ENCODE measurements around the gene UST.
A peak's percentile ranks its signal among the peaks of the same experiment; 100 is the strongest.
"Not testable (repeated sequence)": the region's sequence is repeated elsewhere in the genome, so short reads cannot be mapped to it uniquely, and the experiment has no call there.

UST gene

DNA sequence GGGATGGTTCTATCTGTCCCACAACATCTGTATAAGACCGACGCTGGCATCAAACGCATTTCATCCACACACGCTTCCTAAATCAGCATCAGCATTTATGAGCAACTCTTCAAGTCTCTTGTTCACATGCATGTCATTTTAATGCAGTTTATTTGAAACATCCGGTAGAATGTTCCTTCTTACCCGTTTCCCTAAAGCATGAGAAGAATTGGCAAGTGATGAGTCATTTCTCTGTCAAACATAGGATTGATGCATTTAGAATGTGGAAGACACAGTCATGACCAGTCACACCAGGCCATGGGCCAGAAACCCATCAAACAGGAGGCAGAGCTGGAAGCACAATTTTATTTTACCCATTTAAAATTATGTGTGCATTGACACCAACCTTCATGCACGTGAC, 122.8 kb downstream of the UST start:
- DNase-seq: peak; percentile 96

DNA sequence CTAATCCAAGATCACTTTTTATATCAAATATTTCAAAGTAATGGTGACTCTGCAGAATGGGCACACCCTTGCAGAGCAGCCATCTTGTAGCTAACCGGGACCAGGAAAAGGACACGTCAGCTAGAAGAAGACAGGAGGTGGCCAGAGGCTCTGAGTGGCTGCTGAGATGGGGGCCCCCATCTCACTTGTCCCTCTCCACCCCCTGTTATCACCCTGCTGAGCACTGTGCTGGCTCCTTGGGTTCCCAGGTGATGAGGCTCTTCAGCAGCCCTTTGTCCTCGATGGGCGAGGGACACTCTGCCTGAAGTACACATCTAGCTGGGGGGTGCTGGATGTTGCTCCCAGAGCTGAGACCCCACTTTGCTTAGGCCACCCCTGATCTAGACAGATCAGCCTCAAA, 126.3 kb downstream of the UST start:
- no peak for DNase-seq

DNA sequence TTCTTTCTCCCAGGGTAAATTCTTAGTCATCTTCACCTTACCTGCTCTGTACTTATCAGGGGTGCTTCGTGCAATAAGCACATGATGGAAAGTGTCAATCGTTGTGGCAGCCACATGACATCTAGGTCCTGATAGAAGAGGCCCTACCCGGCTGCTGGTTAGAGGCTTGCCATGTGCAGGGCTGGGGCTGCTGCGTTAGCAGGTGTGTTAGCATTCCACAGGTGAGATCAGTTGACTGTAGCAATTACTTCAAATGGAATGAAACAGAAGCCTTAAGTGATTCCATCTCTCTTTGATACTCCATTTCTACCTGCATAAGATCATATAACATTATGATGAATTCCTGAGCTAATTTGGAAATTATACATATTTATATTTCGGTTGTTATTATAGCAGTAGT, 127.0 kb downstream of the UST start:
- DNase-seq: no peak

DNA sequence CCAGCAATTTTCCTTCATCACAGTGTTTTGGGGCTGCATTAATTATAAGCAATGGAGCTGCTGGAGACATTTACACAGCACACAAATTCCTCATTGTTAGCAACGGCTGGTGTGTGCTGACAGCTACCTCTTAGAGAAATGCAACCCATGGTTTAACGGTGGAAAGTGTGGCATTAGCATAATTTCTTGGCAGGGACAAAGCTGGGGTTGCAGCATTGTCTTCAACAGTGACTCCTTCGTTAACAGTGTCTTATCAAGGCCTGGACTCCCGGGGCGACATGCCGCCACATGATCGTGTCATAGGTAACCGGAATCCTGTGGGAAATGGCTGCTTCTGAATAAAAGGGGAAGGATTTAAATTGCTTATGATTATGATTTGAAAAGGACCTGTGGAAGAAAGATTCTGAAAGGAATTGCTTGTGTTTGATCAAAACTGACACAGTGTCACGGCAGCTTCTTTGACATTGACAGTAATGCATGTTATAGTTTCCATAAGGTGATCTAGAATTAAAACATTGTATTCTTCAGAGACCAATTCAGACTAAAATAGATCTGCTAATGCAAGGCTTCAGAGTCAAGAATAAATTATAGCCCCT, 128.0 kb downstream of the UST start:
- peak; percentile 42 for DNase-seq

DNA sequence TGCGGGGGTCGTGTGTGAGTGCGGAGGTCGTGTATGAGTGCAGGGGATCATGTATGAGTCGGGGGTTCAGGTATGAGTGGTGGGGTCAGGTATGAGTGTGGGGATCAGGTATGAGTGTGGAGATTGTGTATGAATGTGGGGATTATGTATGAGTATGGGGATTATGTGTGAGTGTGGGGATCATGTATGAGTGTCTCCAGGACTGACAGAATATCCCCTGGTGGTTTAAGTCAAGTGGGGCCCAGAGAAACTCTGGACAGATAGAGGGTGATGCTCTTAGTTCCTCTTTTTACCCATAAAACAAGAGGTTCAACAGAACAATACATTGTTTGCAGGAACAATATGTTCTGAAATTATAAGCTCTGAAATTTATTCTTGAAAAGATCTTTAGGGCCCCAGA, 131.9 kb downstream of the UST start:
- no peak for DNase-seq

DNA sequence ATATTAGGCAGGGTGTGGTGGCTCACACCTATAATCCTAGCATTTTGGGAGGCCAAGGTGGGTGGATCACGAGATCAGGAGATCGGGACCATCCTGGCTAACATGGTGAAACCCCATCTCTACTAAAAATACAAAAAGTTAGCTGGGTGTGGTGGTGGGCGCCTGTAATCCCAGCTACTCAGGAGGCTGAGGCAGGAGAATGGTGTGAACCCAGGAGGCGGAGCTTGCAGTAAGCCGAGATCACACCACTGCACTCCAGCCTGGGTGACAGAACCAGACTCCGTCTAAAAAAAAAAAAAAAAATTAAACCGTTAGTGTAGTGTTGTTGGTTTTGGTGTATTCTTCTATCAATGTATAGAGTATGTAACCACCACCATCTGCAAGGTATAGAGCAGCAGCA, 133.9 kb downstream of the UST start:
- DNase-seq: not testable (repeated sequence)

DNA sequence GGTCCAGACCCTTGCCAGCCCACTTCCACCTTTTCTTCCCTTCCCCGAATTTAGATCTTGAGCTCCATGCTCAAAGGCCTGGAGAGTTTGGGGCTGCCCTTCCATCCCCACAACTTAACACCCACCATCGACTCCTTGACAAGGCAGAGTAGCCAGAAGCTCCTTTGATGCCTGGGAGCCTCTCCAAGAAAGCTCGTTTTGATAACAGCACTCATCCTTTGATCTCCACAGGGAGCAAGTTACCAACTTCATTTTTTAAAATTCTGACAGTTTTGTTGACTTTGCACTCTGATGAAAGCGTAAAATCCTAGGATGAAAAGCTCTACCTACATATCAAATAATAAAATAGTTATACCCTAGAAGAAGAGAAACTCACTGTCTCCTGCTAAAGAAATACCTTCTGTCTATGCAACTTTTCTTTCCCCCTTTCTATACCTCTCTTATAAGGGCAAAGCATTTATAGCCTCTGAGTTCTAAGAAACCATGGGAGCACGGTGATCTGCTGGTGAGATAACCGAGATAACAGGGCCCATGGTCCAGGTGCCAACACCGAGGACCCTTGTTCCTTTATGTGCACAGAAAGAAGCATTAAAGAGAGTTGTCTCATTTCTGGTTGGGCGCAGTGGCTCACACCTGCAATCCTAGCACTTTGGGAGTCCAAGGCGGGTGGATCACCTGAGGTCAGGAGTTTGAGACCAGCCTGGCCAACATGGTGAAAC, 134.9 kb downstream of the UST start:
- DNase-seq: no peak

DNA sequence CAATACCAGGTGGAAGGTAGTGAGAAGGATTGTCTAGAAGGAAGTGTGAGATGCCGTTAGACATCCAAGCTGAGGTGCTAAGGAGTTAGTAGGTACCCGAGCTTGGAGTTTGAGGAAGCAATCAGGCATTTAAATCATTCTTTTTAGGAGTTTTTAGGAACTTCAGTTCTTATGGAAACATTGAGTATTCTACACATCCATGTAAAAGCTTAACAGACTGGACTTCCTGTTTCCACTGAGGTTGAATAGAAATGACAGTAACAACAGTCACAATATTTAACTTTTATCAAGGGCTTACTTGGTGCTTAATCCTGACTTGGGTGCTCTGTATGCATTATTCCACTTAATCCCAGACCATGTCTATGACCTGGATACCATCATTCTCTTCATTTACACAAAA, 136.4 kb downstream of the UST start:
- no peak for DNase-seq

DNA sequence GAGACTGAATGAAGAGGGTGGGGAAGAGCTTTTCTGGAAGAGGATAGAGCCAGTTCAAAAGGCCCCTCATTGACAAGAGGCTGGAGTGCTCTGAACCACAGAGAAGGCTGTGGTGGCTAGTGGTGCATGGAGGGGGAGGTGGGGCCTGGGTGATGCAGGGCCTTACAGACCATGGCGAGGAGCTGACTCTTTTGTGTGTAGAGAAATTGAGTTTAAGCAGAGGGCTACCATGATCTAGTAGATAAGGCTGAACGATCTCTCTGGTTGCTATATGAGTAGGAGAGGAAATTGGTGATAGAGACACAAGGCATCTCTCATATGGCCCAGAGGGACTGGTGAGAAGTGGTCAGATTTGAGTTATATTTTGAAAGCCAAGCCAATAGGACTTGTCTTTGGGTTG, 137.6 kb downstream of the UST start:
- DNase-seq: no peak

DNA sequence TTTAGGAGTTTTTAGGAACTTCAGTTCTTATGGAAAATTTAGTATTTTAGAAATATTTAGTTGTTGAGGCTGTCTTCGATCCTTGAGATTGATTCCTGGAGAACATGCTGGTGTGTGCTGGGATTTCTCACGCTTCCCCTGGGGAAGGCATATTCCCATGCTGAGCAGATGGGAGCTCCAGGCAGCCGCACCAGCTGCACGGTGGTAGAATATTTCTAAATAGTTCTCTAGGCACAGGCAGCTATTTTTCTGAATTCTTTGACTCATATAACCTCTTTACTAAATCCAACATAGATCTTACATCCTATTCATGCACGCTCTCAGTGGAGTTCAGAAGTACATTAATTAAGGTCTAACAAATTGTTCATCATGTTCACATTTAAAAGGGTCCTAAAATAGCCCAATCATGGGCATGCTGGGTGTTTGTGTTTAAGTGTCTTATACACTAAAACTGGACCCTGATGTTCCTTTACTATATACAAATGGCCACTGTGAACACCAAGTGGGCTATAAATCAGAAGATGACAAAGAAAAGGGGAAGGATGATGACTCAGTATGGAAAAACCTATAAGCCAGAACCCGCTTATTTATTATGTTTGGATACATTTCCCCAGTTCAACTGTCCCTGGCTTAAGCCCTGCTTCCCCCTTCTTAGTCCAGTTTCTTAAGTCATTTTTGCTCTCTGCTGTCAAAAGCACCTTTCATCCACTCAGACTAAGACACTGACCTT, 138.5 kb downstream of the UST start:
- DNase-seq: peak; percentile 75

DNA sequence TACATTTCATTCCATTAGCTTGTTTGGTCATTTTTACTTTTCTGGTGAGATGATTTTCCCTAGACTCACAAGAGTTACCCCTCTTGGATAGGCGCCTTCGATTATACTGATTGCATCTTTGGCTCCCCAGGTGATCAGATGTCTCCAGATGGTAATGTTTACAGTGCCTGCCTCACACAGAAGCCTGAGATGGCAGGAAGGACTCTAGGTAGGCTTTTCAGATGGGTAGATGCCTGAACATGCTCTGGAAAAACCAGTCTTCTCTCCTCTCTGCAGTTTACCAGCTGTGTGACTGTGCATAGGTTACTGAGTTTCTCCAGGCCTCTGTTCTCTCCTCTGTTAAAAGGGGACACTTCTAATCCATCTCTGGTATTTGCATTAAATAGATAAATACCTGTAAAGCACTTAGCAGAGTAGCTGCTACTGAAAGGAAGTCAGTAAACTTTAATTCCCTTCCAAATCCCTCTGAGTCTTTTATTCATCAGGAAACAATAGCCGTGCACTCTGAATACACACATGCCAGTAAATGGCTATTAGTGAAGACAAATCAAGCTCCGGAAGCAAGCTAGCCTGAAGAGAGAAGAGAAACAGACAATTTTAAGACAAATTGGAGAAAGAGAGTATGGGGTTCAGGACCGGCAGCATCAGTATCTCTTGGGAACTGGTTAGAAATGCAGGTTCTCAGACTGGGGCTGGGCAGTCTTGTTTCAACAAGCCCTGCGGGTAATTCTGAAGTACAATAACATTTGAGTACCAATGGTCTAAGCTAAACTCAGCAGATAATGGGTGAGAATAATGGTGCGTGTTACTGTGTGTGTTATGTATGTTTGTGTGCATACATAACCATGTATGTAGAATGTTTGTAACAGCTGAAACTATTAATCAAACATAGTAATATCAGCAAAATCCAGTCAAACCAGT, 139.4 kb downstream of the UST start:
- DNase-seq: no peak

DNA sequence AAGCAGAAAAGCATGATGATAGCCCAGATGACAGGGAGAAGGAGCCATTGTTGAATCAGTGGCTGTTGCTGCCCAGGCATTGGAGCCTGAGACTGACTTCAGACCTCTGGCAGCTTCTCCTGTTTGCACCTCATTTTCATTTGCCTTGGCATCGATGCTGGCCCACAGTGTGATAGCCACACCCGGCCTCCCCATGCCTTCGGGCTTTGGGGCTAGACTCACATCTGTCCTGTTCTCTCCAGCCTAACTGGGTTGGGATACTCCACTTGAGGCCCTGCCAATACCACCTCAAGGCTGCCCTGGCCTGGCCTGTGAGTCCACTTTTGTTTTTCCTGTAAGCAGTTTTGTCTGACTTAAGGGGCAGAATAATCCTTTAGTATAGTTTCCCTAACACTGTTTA, 140.4 kb downstream of the UST start:
- DNase-seq: no peak

DNA sequence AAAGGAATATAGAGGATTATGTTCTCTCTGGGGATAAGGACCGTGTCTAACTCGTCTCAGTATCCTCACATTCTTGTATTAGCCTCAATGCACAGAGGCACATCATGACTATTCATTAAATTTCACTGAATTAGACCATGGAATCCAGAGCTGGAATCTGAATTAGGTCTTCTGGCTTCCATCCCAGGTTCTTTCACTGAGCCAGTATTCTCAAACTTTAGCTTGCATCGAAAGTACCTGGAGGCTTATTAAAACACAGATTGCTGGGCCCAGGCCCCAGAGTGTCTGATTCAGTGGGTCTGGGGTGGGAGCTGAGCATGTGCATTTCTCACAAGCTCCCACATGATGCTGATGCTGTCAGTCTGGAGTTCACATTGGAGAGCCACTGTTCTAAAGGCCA, 142.0 kb downstream of the UST start:
- peak; percentile 50 for DNase-seq

DNA sequence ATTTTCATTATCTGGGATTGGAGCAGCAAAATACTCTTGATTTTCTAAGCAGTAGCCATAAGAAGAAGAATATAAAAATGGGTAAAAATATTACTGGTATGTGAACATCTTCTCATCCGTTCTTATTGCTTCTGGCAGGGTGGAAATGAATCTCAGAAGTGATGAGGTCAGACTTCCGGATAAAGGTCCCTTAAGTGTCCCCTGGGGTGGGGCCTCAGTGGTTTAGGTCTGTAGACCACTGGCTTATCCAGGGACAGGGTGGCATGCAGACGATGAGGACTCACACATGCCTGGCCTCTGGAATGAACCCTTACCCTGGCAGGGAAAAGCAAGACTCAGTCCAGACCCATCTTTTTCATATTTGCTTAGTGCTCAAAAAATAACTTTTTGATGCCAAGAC, 143.3 kb downstream of the UST start:
- DNase-seq: peak; percentile 51

DNA sequence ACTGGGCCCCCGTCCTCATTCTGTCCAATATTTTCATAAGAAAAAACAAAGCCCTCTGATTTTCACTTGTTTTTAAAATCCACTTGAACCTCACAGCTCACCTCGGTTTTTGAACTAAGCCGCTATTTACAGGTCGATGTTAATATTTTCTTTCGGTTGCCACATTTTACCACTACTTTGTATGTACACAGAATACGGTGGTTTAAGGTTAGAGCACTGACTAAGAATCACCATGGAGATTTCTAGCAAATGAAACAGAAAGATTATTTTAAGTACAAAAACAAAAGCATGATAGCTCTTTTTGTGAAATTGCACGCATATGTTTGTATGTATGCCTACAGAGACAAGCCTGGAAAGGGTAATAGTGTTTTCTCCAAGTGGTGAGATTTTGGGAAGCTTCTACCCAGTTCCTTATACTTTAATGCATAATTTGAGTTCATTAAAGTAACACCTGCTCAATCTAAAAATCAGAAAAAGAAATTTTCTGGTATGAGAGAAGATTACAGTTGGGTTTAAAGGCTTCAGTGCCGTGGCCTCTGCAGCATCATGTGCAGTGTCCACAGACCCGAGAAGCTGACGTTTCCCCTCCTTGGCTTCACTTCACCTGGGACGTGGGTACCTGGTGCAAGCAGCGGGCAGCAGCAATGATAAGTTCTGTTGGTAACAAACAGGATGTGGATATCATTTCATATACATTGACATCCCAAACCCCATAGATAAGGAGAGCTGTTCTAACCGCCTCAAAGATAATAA, 144.0 kb downstream of the UST start:
- DNase-seq: no peak

DNA sequence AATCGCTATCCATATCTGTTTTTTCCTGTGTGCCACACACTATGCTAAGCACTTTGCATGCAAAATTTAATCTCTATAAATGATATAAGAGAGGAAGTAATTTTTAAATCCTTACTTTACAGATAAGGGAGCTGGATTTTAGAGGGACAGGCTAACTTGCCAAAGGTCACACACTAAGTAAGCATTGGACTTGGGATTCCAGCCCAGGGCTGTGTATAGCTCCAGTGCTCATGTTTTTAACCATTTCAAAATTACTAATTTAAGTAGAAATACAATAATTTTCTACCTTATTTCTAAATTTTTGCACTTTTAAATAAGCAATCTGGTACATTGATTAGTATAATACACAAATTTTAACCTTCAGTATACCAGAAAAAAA, 144.6 kb downstream of the UST start:
- no peak for DNase-seq

DNA sequence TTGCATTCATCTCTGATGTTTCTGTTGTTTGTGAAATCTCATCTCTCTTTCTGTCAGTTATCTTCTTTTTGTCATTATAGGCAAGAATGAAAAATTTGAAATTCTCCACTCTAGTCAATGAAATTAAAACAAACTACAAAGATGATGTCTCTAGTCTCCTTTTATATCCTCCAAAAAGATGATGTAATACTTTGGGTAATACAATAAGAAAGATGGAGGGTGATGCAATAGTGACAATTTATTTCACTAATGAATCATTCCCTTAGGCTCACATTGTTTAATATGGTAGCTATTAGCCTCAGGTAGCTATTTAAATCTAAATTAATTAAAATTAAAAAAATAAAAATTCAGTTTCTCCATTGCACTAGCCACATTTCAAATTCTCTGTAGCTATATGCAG, 145.4 kb downstream of the UST start:
- DNase-seq: peak; percentile 27

DNA sequence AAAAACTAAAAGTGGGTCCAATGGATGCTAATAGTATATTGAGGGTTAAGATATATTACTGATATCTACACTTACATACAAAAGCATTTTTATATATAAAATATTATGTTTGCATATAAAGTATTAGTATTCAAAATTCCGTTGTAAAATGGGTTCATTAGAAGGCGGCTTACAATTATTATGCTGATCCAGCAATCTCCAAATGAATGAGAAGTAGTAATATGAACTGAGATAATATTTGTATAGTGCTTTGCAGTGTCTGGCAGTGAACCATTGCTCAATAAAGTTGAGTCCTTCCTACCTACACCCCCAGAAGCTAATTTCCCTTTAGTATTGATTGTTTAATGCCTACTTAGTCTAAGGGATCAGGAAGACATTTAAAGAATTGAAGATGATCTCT, 146.2 kb downstream of the UST start:
- no peak for DNase-seq

DNA sequence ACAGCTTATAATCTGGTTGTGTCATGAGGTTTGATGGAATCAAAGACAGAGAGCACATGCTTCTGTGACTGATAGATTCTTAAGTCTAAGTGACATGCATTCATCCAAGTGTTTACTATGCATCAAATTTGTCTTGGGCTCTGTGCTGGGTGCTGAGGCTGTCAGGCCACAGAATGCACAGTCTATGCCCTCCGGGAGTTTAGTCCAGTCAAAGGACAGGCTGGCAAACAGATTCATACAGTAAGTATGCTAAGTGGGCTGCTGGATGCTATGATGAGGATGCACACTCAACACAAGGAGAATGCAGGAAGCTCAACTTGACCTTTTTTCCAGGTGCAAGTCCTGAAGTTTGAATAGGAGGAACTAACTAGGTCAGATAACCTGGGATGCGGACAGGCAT, 146.7 kb downstream of the UST start:
- DNase-seq: no peak

DNA sequence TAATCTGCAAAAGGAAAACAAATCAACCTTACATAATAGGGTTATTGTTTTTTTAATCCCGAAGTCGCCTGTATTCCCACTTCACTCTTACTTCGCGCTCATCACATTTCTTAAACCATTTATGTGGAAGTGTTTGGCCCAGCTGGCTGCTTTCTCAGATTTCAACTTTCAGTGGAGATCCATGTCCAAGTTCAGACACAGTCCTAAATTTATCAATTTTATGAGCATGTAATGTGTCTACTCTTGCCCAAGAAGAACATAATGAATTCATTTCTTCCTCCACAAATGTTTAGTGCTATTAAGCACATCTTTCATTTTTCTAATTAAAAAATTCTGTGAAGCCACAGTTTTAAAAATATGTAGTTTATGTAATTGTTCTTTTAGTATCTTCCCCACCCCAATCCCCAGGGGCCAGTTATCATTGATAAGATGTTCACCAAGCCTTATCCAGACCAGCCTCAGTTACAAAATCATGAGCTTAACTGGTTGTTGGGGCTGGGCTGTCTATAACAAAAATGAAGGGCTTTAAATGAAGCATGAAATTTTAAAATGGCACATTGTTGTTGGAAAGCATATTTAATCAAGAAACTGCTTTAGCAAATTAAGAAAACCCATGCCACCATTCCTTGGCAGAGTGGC, 151.7 kb downstream of the UST start:
- no peak for DNase-seq

All from fibroblast of skin of scalp (primary cell).